Osteoblast (primary cell): ENCODE measurements around the gene COA1. TPM values are rescaled to one million over a fixed set of nuclear protein-coding genes. Genes with fewer than 3 reads are reported as not detected.

Experiments
- DNase-seq: peaks from one replicate; pipeline ENCODE4 v3.0.0; 2011; ENCODE audit warnings: low spot score, mixed read lengths; ENCODE audit not compliant: insufficient read length; ENCODE audit errors: missing footprints
- H2AFZ ChIP-seq: 2 replicates; pipeline ENCODE4 v1.6.0; 2011; ENCODE audit warnings: mild to moderate bottlenecking, low read length
- H3K27ac ChIP-seq: 2 replicates; pipeline ENCODE4 v1.5.1; 2011; ENCODE audit warnings: mild to moderate bottlenecking, low read depth, low read length, moderate library complexity
- H3K27me3 ChIP-seq: 2 replicates; pipeline ENCODE4 v1.6.0; 2012; ENCODE audit warnings: mild to moderate bottlenecking, control low read depth, inconsistent platforms, low read length, moderate library complexity; ENCODE audit not compliant: insufficient read depth
- H3K36me3 ChIP-seq: 2 replicates; pipeline ENCODE4 v1.5.1; 2011; ENCODE audit warnings: mild to moderate bottlenecking, low read length, control low read depth, moderate library complexity; ENCODE audit not compliant: insufficient read depth
- H3K4me1 ChIP-seq: 2 replicates; pipeline ENCODE4 v1.5.1; 2011; ENCODE audit warnings: mild to moderate bottlenecking, low read length, control low read depth, moderate library complexity; ENCODE audit not compliant: insufficient read depth
- H3K4me2 ChIP-seq: 2 replicates; pipeline ENCODE4 v1.6.0; 2011; ENCODE audit warnings: mild to moderate bottlenecking, low read length; ENCODE audit not compliant: insufficient read depth
- H3K4me3 ChIP-seq: fragments of 200-600 bp; sonication (generic); 3 replicates; pipeline ENCODE4 v1.5.1; 2012; ENCODE audit warnings: mild to moderate bottlenecking, low read length, inconsistent platforms; ENCODE audit not compliant: insufficient read depth
- H3K79me2 ChIP-seq: 2 replicates; pipeline ENCODE4 v1.6.0; 2012; ENCODE audit warnings: mild to moderate bottlenecking, low read length, control low read depth, inconsistent platforms; ENCODE audit not compliant: insufficient read depth
- H3K9me3 ChIP-seq: 2 replicates; pipeline ENCODE4 v1.5.1; 2011; ENCODE audit warnings: low read depth, low read length, control low read depth
- H4K20me1 ChIP-seq: 2 replicates; pipeline ENCODE4 v1.6.0; 2012; ENCODE audit warnings: mild to moderate bottlenecking, low read length, control low read depth; ENCODE audit not compliant: insufficient read depth
- total RNA-seq: library from RNA; depleted of rRNA; stranded (reverse); fragments of >200 nt; gene quantifications from 2 replicates; pipeline ENCODE4 v1.2.3, GENCODE V29; 2012
- TF ChIP-seq, protein P1 (sequence below): IDR thresholded peaks from 2 replicates; pipeline ENCODE4 v1.5.1; 2011; ENCODE audit warnings: mild to moderate bottlenecking, low read depth, low read length, moderate library complexity; ENCODE audit errors: extremely low read depth

The COA1 gene
- total RNA-seq, 1 donor, result 34.0 TPM

GRCh38 chr7:43655584-43655983 lies 73.7 kb downstream of the COA1 start:
- Histone ChIP-seq H3K4me1 (peaks cover 46% of the 10 kb centered on the region), H3K4me2 (no peak overlapping the region), H3K27me3 (no peaks in the 10 kb centered on the region), H3K36me3 (peaks cover 6% of the 10 kb centered on the region), H3K4me3 (no peak overlapping the region), H3K27ac (no peak overlapping the region), H3K79me2 (peaks cover 40% of the 10 kb centered on the region), H3K9me3 (no peaks in the 10 kb centered on the region), H4K20me1 (no peaks in the 10 kb centered on the region), H2AFZ (no peak overlapping the region)
- DNase-seq, result no peak
- TF ChIP-seq, protein P1, sequence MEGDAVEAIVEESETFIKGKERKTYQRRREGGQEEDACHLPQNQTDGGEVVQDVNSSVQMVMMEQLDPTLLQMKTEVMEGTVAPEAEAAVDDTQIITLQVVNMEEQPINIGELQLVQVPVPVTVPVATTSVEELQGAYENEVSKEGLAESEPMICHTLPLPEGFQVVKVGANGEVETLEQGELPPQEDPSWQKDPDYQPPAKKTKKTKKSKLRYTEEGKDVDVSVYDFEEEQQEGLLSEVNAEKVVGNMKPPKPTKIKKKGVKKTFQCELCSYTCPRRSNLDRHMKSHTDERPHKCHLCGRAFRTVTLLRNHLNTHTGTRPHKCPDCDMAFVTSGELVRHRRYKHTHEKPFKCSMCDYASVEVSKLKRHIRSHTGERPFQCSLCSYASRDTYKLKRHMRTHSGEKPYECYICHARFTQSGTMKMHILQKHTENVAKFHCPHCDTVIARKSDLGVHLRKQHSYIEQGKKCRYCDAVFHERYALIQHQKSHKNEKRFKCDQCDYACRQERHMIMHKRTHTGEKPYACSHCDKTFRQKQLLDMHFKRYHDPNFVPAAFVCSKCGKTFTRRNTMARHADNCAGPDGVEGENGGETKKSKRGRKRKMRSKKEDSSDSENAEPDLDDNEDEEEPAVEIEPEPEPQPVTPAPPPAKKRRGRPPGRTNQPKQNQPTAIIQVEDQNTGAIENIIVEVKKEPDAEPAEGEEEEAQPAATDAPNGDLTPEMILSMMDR, result no peak

DNA sequence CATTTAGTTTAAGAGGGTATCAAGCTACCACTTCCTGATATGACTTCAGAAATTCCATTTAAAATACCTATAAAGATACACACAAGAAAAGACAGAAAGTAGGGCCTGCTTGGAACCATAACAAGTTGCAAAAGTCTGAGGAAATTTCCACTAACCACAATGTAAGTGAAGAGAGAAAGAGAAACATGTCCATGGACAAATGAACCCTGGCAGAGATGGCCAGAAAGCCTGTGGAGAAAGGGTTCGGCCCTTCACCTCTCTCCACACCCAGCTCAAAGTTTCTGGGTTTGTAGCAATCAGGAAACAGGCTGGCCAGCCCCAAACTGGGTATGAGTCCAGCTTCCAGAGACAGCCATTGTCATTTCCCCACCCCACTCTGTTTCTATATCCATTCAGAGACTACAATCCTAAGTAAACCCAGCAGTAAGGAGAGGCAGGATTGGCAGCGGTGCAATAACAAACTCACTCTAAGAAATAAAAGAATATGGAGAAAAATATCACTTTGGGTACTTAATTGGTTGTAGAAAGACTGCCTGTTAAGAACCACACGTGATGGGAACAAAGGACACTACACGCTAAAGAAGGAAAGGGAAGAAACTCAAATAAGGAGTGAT lies 75.3 kb downstream of the COA1 start:
- Histone ChIP-seq H4K20me1 (no peaks in the 10 kb centered on the region), H3K27me3 (no peaks in the 10 kb centered on the region), H3K9me3 (no peaks in the 10 kb centered on the region), H3K27ac (no peak overlapping the region), H3K79me2 (peaks cover 34% of the 10 kb centered on the region), H3K4me1 (peaks cover 48% of the 10 kb centered on the region), H3K4me3 (no peak overlapping the region), H3K4me2 (no peak overlapping the region), H2AFZ (no peak overlapping the region), H3K36me3 (peaks cover 6% of the 10 kb centered on the region)
- TF ChIP-seq, protein P1, result no peak
- DNase-seq, result no peak

DNA sequence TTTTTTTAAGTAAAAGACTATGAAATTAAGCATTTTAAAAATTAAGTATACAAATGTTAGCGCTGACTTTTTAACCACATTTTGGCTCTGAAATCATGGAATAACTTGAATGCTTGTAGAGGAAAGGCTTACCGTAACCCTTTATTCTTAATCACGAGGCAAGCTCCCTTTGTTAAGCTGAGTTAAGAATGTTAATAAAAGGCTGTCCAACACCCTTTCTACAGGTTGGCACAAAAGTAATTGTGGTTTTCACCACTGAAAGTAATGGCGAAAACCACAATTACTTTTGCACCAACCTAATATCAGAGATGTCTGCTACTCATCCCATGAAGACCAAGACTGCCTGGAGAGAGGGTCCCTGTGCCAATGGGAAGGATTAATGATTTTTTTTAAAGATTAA lies 75.9 kb downstream of the COA1 start:
- H3K27me3 ChIP-seq, result no peaks in the 10 kb centered on the region
- no peak overlapping the region for H3K27ac ChIP-seq
- peaks cover 48% of the 10 kb centered on the region for H3K4me1 ChIP-seq
- H3K4me2 ChIP-seq, result no peak overlapping the region
- H3K9me3 ChIP-seq, result no peaks in the 10 kb centered on the region
- H3K36me3 ChIP-seq, result peaks cover 6% of the 10 kb centered on the region
- DNase-seq, result no peak
- H3K4me3 ChIP-seq, result no peak overlapping the region
- no peak overlapping the region for H2AFZ ChIP-seq
- peaks cover 34% of the 10 kb centered on the region for H3K79me2 ChIP-seq
- H4K20me1 ChIP-seq, result no peaks in the 10 kb centered on the region
- TF ChIP-seq, protein P1, result no peak

- Histone ChIP-seq H3K27ac (peak overlapping the region; percentile 97), H3K79me2 (peaks cover 32% of the 10 kb centered on the region), H3K9me3 (no peaks in the 10 kb centered on the region), H4K20me1 (no peaks in the 10 kb centered on the region), H3K36me3 (peaks cover 6% of the 10 kb centered on the region), H3K4me1 (peaks cover 53% of the 10 kb centered on the region), H3K4me2 (no peak overlapping the region), H2AFZ (no peak overlapping the region), H3K27me3 (no peaks in the 10 kb centered on the region), H3K4me3 (no peak overlapping the region)
- TF ChIP-seq, protein P1, result no peak
- no peak for DNase-seq
Observed at GRCh38 chr7:43652364-43652763, 77.0 kb downstream of the COA1 start.
